PC-9 (cell line): Measurements from ENCODE around the gene PBX1. TPM values are rescaled to one million over a fixed set of nuclear protein-coding genes. Genes with fewer than 3 reads are reported as not detected.

Experiments
- BruUV-seq: library from RNA; stranded (reverse); fragments of 400-500 nt; replicated peaks from 2 replicates; lab custom pipeline; 2021; lab: Mats Ljungman, UMichigan
- CTCF ChIA-PET: fragments of 300-600 bp; sonication (Branson Sonifier 250); formaldehyde crosslinking; loops from one replicate; lab custom pipeline; 2022; ENCODE audit warnings: antibody characterized with exemption; lab: Charles Lee
- POLR2A ChIA-PET: fragments of 300-600 bp; sonication (Branson Sonifier 250); formaldehyde crosslinking; loops from one replicate; lab custom pipeline; 2022; ENCODE audit warnings: antibody characterized with exemption; ENCODE audit not compliant: unreplicated experiment; lab: Charles Lee
- DNase-seq, 2 experiments: peaks; one replicate each; pipeline versions ENCODE4 v3.0.0 to v3.0.0-alpha.2; 2015 to 2022; ENCODE audit warnings: mixed read lengths in 1 of 2
- H2AFZ ChIP-seq: fragments of 200-600 bp; sonication (generic); 2 replicates; pipeline ENCODE4 v1.8.1; 2017; ENCODE audit warnings: antibody characterized with exemption
- H3F3A ChIP-seq: fragments of 200-600 bp; sonication (generic); 2 replicates; pipeline ENCODE4 v1.8.1; 2017; ENCODE audit warnings: antibody characterized with exemption, mild to moderate bottlenecking, low read depth; ENCODE audit not compliant: insufficient read depth
- H3K27ac ChIP-seq: fragments of 200-600 bp; sonication (generic); 2 replicates; pipeline ENCODE4 v1.6.1; 2016; ENCODE audit warnings: mixed run types
- H3K27me3 ChIP-seq: fragments of 200-600 bp; sonication (generic); 2 replicates; pipeline ENCODE4 v1.6.1; 2016; ENCODE audit warnings: low read depth, mixed run types; ENCODE audit not compliant: insufficient read depth
- H3K36me3 ChIP-seq: fragments of 200-600 bp; sonication (generic); 2 replicates; pipeline ENCODE4 v1.6.1; 2016; ENCODE audit warnings: low read depth, mixed run types
- H3K4me1 ChIP-seq: fragments of 200-600 bp; sonication (generic); replicated peaks from 2 replicates; pipeline ENCODE4 v1.6.1; 2016; ENCODE audit warnings: mixed run types; ENCODE audit not compliant: insufficient read depth
- H3K4me2 ChIP-seq: fragments of 200-600 bp; sonication (generic); 2 replicates; pipeline ENCODE4 v1.6.1; 2017; ENCODE audit warnings: mixed run types
- H3K4me3 ChIP-seq: fragments of 200-600 bp; sonication (generic); 2 replicates; pipeline ENCODE4 v1.6.1; 2016; ENCODE audit warnings: mixed run types
- H3K79me2 ChIP-seq: fragments of 200-600 bp; sonication (generic); 2 replicates; pipeline ENCODE4 v1.6.1; 2017; ENCODE audit warnings: low read depth, mixed run types
- H3K9me2 ChIP-seq: fragments of 200-600 bp; sonication (generic); 2 replicates; pipeline ENCODE4 v1.8.1; 2017; ENCODE audit warnings: mild to moderate bottlenecking; ENCODE audit not compliant: insufficient read depth
- H3K9me3 ChIP-seq: fragments of 200-600 bp; sonication (generic); 2 replicates; pipeline ENCODE4 v1.8.1; 2016; ENCODE audit warnings: low read depth; ENCODE audit not compliant: insufficient read depth
- H4K20me1 ChIP-seq: fragments of 200-600 bp; sonication (generic); 2 replicates; pipeline ENCODE4 v1.8.1; 2017; ENCODE audit not compliant: insufficient read depth
- CTCF ChIP-seq: fragments of 200-600 bp; sonication (generic); conservative IDR thresholded peaks from 2 replicates; pipeline ENCODE4 v1.6.1; 2017; ENCODE audit warnings: mixed run types, antibody characterized with exemption, mild to moderate bottlenecking, moderate library complexity
- EZH2 ChIP-seq: fragments of 200-600 bp; sonication (generic); IDR thresholded peaks from 2 replicates; pipeline ENCODE4 v1.8.0; 2017; ENCODE audit warnings: antibody characterized with exemption, low read depth
- intact Hi-C: fragments of 100-400 bp; cut with micrococcal nuclease; formaldehyde crosslinking; loops from one replicate; pipeline ENCODE4 v1.10.0; 2022; ENCODE audit not compliant: unreplicated experiment
- total RNA-seq: library from RNA; stranded (reverse); gene quantifications from 2 replicates; pipeline ENCODE4 v1.2.3, GENCODE V29; 2021

Gene PBX1
- total RNA-seq, 1 experiment from 2014 or later = 57.7 TPM

- ChIA-PET POLR2A (no interaction called here), CTCF (no interaction called here)
These were observed 243.7 kb downstream of the PBX1 start for GRCh38 chr1:164802529-164803282.

GRCh38 chr1:164803366-164803765 is 244.4 kb downstream of the PBX1 start:
- CTCF ChIA-PET = no interaction called here
- intact Hi-C loops = no loop called here
- DNase-seq = no peak

More at GRCh38 chr1:164802529-164803282, 243.7 kb downstream of the PBX1 start:
- Histone ChIP-seq H3K9me3 (no peaks in the 10 kb centered on the region), H3K4me1 (no peaks in the 10 kb centered on the region), H3K27me3 (no peaks in the 10 kb centered on the region), H2AFZ (no peak overlapping the region), H4K20me1 (no peaks in the 10 kb centered on the region), H3F3A (no peaks in the 10 kb centered on the region), H3K27ac (no peak overlapping the region), H3K36me3 (peaks cover 5% of the 10 kb centered on the region; the same call in 1 of the 2 replicates), H3K4me3 (no peak overlapping the region), H3K9me2 (no peaks in the 10 kb centered on the region), H3K4me2 (no peak overlapping the region), H3K79me2 (no peaks in the 10 kb centered on the region)
- DNase-seq = no peak
- no TSS peak for BruUV-seq
- intact Hi-C loops = no loop called here
- TF ChIP-seq EZH2 (no peak), CTCF (no peak)

GRCh38 chr1:164804366-164804765 is 245.4 kb downstream of the PBX1 start:
- Histone ChIP-seq H2AFZ (no peak overlapping the region), H3K4me1 (no peaks in the 10 kb centered on the region), H3K79me2 (no peaks in the 10 kb centered on the region), H3K9me2 (no peaks in the 10 kb centered on the region), H3K4me2 (no peak overlapping the region), H4K20me1 (no peaks in the 10 kb centered on the region), H3K9me3 (no peaks in the 10 kb centered on the region), H3K4me3 (no peak overlapping the region), H3K36me3 (peaks cover 5% of the 10 kb centered on the region; the same call in 1 of the 2 replicates), H3K27me3 (no peaks in the 10 kb centered on the region), H3F3A (no peaks in the 10 kb centered on the region), H3K27ac (no peak overlapping the region)
- POLR2A ChIA-PET = no interaction called here
- intact Hi-C loops = no loop called here
- no peak for DNase-seq
- TF ChIP-seq EZH2 (no peak), CTCF (no peak)
- no TSS peak for BruUV-seq
- CTCF ChIA-PET = no interaction called here

More at GRCh38 chr1:164803366-164803765, 244.4 kb downstream of the PBX1 start:
- H3K27me3 ChIP-seq = no peaks in the 10 kb centered on the region
- H3K4me2 ChIP-seq = no peak overlapping the region
- H2AFZ ChIP-seq = no peak overlapping the region
- H3K79me2 ChIP-seq = no peaks in the 10 kb centered on the region
- no peak overlapping the region for H3K4me3 ChIP-seq
- peaks cover 5% of the 10 kb centered on the region; the same call in 1 of the 2 replicates for H3K36me3 ChIP-seq
- POLR2A ChIA-PET = no interaction called here
- H4K20me1 ChIP-seq = no peaks in the 10 kb centered on the region
- H3K27ac ChIP-seq = no peak overlapping the region
- no peak for TF ChIP-seq EZH2
- TF ChIP-seq CTCF = no peak
- no peaks in the 10 kb centered on the region for H3K9me3 ChIP-seq
- no TSS peak for BruUV-seq
- H3K9me2 ChIP-seq = no peaks in the 10 kb centered on the region
- no peaks in the 10 kb centered on the region for H3F3A ChIP-seq
- H3K4me1 ChIP-seq = no peaks in the 10 kb centered on the region
